Parathyroid adenoma (tissue), 2 donors: ENCODE measurements around the gene NCKIPSD.

Source experiments
- H2AFZ ChIP-seq: fragments of 300-600 bp; sonication (generic); one replicate; pipeline ENCODE4 v1.7.0; 2017; ENCODE audit warnings: antibody characterized with exemption, mild to moderate bottlenecking
- H3K27ac ChIP-seq: fragments of 300-600 bp; sonication (generic); one replicate; pipeline ENCODE4 v1.7.0; 2017
- H3K27me3 ChIP-seq: fragments of 300-600 bp; sonication (generic); one replicate; pipeline ENCODE4 v1.7.0; 2017; ENCODE audit warnings: low read length; ENCODE audit not compliant: control insufficient read depth, insufficient read depth
- H3K36me3 ChIP-seq: fragments of 300-600 bp; sonication (generic); one replicate; pipeline ENCODE4 v1.7.0; 2017; ENCODE audit warnings: low read length; ENCODE audit not compliant: control insufficient read depth, insufficient read depth
- H3K4me1 ChIP-seq: fragments of 300-600 bp; sonication (generic); one replicate; pipeline ENCODE4 v1.7.0; 2017; ENCODE audit warnings: control low read depth
- H3K4me2 ChIP-seq: fragments of 300-600 bp; sonication (generic); one replicate; pipeline ENCODE4 v1.7.0; 2017; ENCODE audit warnings: low read length
- H3K4me3 ChIP-seq: fragments of 300-600 bp; sonication (generic); one replicate; pipeline ENCODE4 v1.7.0; 2017; ENCODE audit warnings: low read depth, low read length
- H3K79me2 ChIP-seq: fragments of 300-600 bp; sonication (generic); one replicate; pipeline ENCODE4 v1.7.0; 2017; ENCODE audit warnings: control low read depth
- H3K9ac ChIP-seq: fragments of 300-600 bp; sonication (generic); one replicate; pipeline ENCODE4 v1.7.0; 2017; ENCODE audit warnings: mild to moderate bottlenecking
- H3K9me3 ChIP-seq: fragments of 300-600 bp; sonication (generic); one replicate; pipeline ENCODE4 v1.7.0; 2017; ENCODE audit warnings: low read length; ENCODE audit not compliant: control insufficient read depth
- CTCF ChIP-seq: fragments of 300-600 bp; sonication (generic); IDR thresholded peaks from one replicate; pipeline ENCODE4 v1.7.0; 2017; ENCODE audit warnings: antibody characterized with exemption, mild to moderate bottlenecking
- donor health status: primary hyperparathyroidism.

The NCKIPSD gene

GRCh38 chr3:48690846-48691458 lies 5.2 kb upstream of the NCKIPSD start:
- Histone ChIP-seq H2AFZ (no peak overlapping the region), H3K4me3 (no peak overlapping the region), H3K79me2 (peaks cover 60% of the 10 kb centered on the region), H3K9me3 (no peaks in the 10 kb centered on the region), H3K27ac (no peak overlapping the region), H3K36me3 (no peaks in the 10 kb centered on the region), H3K4me1 (peaks cover 23% of the 10 kb centered on the region), H3K4me2 (no peak overlapping the region), H3K9ac (no peak overlapping the region), H3K27me3 (no peaks in the 10 kb centered on the region)
- TF ChIP-seq CTCF: no peak

- Histone ChIP-seq H3K36me3 (no peaks in the 10 kb centered on the region), H3K4me1 (peaks cover 16% of the 10 kb centered on the region), H3K9ac (no peak overlapping the region), H3K9me3 (no peaks in the 10 kb centered on the region), H2AFZ (no peak overlapping the region), H3K4me3 (no peak overlapping the region), H3K79me2 (peaks cover 70% of the 10 kb centered on the region), H3K27ac (no peak overlapping the region), H3K4me2 (no peak overlapping the region), H3K27me3 (no peaks in the 10 kb centered on the region)
- TF ChIP-seq CTCF: no peak
Observed at GRCh38 chr3:48689384-48689783, 3.7 kb upstream of the NCKIPSD start.

GRCh38 chr3:48688737-48689075 lies 3.0 kb upstream of the NCKIPSD start:
- Histone ChIP-seq H3K4me1 (peaks cover 11% of the 10 kb centered on the region), H3K27ac (no peak overlapping the region), H3K9ac (no peak overlapping the region), H3K36me3 (no peaks in the 10 kb centered on the region), H3K79me2 (peaks cover 67% of the 10 kb centered on the region), H3K4me3 (no peak overlapping the region), H3K27me3 (no peaks in the 10 kb centered on the region), H3K4me2 (no peak overlapping the region), H3K9me3 (no peaks in the 10 kb centered on the region), H2AFZ (no peak overlapping the region)
- TF ChIP-seq CTCF: no peak

- Histone ChIP-seq H3K9me3 (no peaks in the 10 kb centered on the region), H3K79me2 (peaks cover 65% of the 10 kb centered on the region), H3K4me3 (no peak overlapping the region), H3K27ac (no peak overlapping the region), H3K27me3 (no peaks in the 10 kb centered on the region), H3K36me3 (no peaks in the 10 kb centered on the region), H3K4me1 (peaks cover 14% of the 10 kb centered on the region), H3K9ac (no peak overlapping the region), H2AFZ (no peak overlapping the region), H3K4me2 (no peak overlapping the region)
- no peak for TF ChIP-seq CTCF
Observed at GRCh38 chr3:48688032-48688736, 2.5 kb upstream of the NCKIPSD start.

GRCh38 chr3:48687220-48687678 lies 1.5 kb upstream of the NCKIPSD start:
- no peaks in the 10 kb centered on the region for H3K9me3 ChIP-seq
- H3K4me2 ChIP-seq: no peak overlapping the region
- no peak for TF ChIP-seq CTCF
- no peak overlapping the region for H2AFZ ChIP-seq
- no peaks in the 10 kb centered on the region for H3K36me3 ChIP-seq
- H3K9ac ChIP-seq: no peak overlapping the region
- no peaks in the 10 kb centered on the region for H3K27me3 ChIP-seq
- no peak overlapping the region for H3K4me3 ChIP-seq
- H3K79me2 ChIP-seq: peaks cover 56% of the 10 kb centered on the region
- peak overlapping the region; percentile 12 for H3K27ac ChIP-seq
- peaks cover 23% of the 10 kb centered on the region for H3K4me1 ChIP-seq
